Heart left ventricle (tissue), 13 donors: ENCODE data around the gene OR4K1.

Experiments used
- POLR2A ChIP-seq, 2 donors: fragments of 450-650 bp; IDR thresholded peaks; one replicate each; pipeline ENCODE4 v1.6.1; 2017; ENCODE audit warnings: antibody characterized with exemption in 2 of 2, mild to moderate bottlenecking in 2 of 2, moderate library complexity in 2 of 2
- TF ChIP-seq, protein P1 (sequence below), 12 donors: fragments of 200-600 bp; sonication (generic) in 4 of 12; IDR thresholded peaks; one replicate each; pipeline versions ENCODE4 v1.5.0 to v1.8.0; 2018 to 2022; ENCODE audit warnings: antibody characterized with exemption in 12 of 12, mild to moderate bottlenecking in 5 of 12
- donor health status: ischemic (EF 13 %, LVEDD 7.1; RV severe dilation, severe dysfunction).
- donor health status: DM: no; HTN: yes; CAD: no.
- donor health status: DM: no; HTN: no; CAD: no.
- donor health status: ischemic (EF 25% LVEDD 6.9; RV normal size, moderate dysfunction).
- donor health status: ischemic (EF 25% LVEDD 5.7; RV mildly dilated, moderate dysfunction).
- donor health status: ischemic (EF 35%, LVEDD 5.7; RV mildly dilated, moderate dysfunction).
- donor health status: nonischemic (EF 11% LVEDD 7.7; RV severe dilation, severe dysfunction).
- donor health status: DM: yes; HTN: yes; CAD: no.
- donor health status: PGD.
- donor health status: ischemic (EF 29% LVEDD 5.4; RV normal size, mild dysfunction).
- donor health status: nonischemic (EF 23%, LVEDD 6.1; RV moderate dilation, normal function).

DNA sequence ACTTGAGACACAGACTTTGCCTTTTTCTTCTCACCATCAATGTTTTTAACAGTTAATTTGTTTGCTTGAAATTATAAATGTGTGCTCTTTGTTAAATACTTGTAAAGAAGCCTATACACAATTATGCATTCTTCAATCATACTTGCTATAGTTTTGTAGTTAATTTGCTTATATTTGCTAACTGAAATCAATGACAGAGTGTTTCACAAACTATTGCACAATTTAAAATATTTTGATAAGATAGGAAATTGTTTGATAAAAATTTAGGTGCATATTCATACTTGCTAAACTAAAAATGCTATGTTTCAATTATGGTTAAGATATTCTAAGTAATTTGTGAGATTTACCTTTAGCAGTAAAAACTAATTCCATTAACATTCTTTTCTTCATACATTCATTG lies 24.1 kb upstream of the OR4K1 start:
- TF ChIP-seq, protein P1, sequence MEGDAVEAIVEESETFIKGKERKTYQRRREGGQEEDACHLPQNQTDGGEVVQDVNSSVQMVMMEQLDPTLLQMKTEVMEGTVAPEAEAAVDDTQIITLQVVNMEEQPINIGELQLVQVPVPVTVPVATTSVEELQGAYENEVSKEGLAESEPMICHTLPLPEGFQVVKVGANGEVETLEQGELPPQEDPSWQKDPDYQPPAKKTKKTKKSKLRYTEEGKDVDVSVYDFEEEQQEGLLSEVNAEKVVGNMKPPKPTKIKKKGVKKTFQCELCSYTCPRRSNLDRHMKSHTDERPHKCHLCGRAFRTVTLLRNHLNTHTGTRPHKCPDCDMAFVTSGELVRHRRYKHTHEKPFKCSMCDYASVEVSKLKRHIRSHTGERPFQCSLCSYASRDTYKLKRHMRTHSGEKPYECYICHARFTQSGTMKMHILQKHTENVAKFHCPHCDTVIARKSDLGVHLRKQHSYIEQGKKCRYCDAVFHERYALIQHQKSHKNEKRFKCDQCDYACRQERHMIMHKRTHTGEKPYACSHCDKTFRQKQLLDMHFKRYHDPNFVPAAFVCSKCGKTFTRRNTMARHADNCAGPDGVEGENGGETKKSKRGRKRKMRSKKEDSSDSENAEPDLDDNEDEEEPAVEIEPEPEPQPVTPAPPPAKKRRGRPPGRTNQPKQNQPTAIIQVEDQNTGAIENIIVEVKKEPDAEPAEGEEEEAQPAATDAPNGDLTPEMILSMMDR (IDR thresholded peaks at IDR 0.05), result no peak
- TF ChIP-seq POLR2A (IDR thresholded peaks at IDR 0.05), result no peak
